Activated T-helper 2 cell treated with anti-CD3 and anti-CD28 coated beads, Interferon-gamma antibody, Interleukin-2, Interleukin-4, amounts not matched to agents 10 μg/mL and 5 μg/mL and 100 μg/mL, durations not matched to agents 14 hours and 24 hours and 36 hours (primary cell): ENCODE data around the gene CLPTM1L. TPM values are rescaled to one million over a fixed set of nuclear protein-coding genes. Genes with fewer than 3 reads are reported as not detected.

Source experiments
- DNase-seq: peaks from one replicate; pipeline ENCODE4 v3.0.0; 2021; ENCODE audit warnings: low spot score
- H3K27ac Mint-ChIP-seq: one replicate; pipeline ENCODE4 v1.8.0; 2021; ENCODE audit warnings: mixed read lengths
- H3K27me3 Mint-ChIP-seq: one replicate; pipeline ENCODE4 v1.8.0; 2021; ENCODE audit warnings: low read depth, mixed read lengths
- H3K36me3 Mint-ChIP-seq: one replicate; pipeline ENCODE4 v1.8.0; 2021; ENCODE audit warnings: low read depth, mixed read lengths
- H3K4me1 Mint-ChIP-seq: one replicate; pipeline ENCODE4 v1.8.0; 2021; ENCODE audit warnings: low read depth, mixed read lengths
- H3K4me3 Mint-ChIP-seq: one replicate; pipeline ENCODE4 v1.8.0; 2021; ENCODE audit warnings: low read depth, mild to moderate bottlenecking, moderate library complexity, mixed read lengths
- H3K9me3 Mint-ChIP-seq: one replicate; pipeline ENCODE4 v1.8.0; 2021; ENCODE audit warnings: mixed read lengths
- intact Hi-C: fragments of 100-400 bp; cut with micrococcal nuclease; formaldehyde crosslinking; loops from one replicate; pipeline ENCODE4 v1.15.1; 2023
- total RNA-seq: library from RNA; stranded (reverse); gene quantifications from 2 replicates; pipeline ENCODE4 v1.2.3, GENCODE V29; 2022

CLPTM1L gene
- total RNA-seq, 1 donor from 2014 or later, result 102 TPM

GRCh38 chr5:1385395-1386273 is 40.7 kb upstream of the CLPTM1L start:
- intact Hi-C loops, result loop anchor here (2.0 to 5.0 kb wide), 2 partner anchors 41 to 417 kb away; partner anchors contain the start of genes CLPTM1L and NDUFS6
- Mint-ChIP-seq H3K4me3 (peak overlapping the region; percentile 95), H3K27ac (peak overlapping the region; percentile 98), H3K9me3 (no peaks in the 10 kb centered on the region), H3K36me3 (no peaks in the 10 kb centered on the region), H3K27me3 (peaks cover 25% of the 10 kb centered on the region), H3K4me1 (peaks cover 16% of the 10 kb centered on the region)
- DNase-seq, result peak; percentile 83

GRCh38 chr5:1384521-1384920 is 39.6 kb upstream of the CLPTM1L start:
- Mint-ChIP-seq H3K9me3 (no peaks in the 10 kb centered on the region), H3K27ac (no peak overlapping the region), H3K4me3 (no peak overlapping the region), H3K36me3 (no peaks in the 10 kb centered on the region), H3K27me3 (peaks cover 20% of the 10 kb centered on the region), H3K4me1 (peaks cover 16% of the 10 kb centered on the region)
- intact Hi-C loops, result no loop called here
- DNase-seq, result no peak

- no peak overlapping the region for H3K27ac Mint-ChIP-seq
- no peaks in the 10 kb centered on the region for H3K36me3 Mint-ChIP-seq
- H3K4me3 Mint-ChIP-seq, result no peak overlapping the region
- intact Hi-C loops, result no loop called here
- H3K27me3 Mint-ChIP-seq, result peaks cover 17% of the 10 kb centered on the region
- H3K9me3 Mint-ChIP-seq, result no peaks in the 10 kb centered on the region
- DNase-seq, result no peak
- peaks cover 16% of the 10 kb centered on the region for H3K4me1 Mint-ChIP-seq
Observed at GRCh38 chr5:1383886-1384401, 39.0 kb upstream of the CLPTM1L start.

GRCh38 chr5:1383344-1383743 is 38.4 kb upstream of the CLPTM1L start:
- Mint-ChIP-seq H3K36me3 (no peaks in the 10 kb centered on the region), H3K9me3 (no peaks in the 10 kb centered on the region), H3K27ac (no peak overlapping the region), H3K4me1 (peaks cover 16% of the 10 kb centered on the region), H3K27me3 (peaks cover 12% of the 10 kb centered on the region), H3K4me3 (no peak overlapping the region)
- no peak for DNase-seq
- intact Hi-C loops, result no loop called here

- no peak overlapping the region for H3K27ac Mint-ChIP-seq
- no peak overlapping the region for H3K4me3 Mint-ChIP-seq
- no peaks in the 10 kb centered on the region for H3K36me3 Mint-ChIP-seq
- no peak for DNase-seq
- no peaks in the 10 kb centered on the region for H3K9me3 Mint-ChIP-seq
- peaks cover 16% of the 10 kb centered on the region for H3K4me1 Mint-ChIP-seq
- H3K27me3 Mint-ChIP-seq, result peaks cover 7% of the 10 kb centered on the region
- intact Hi-C loops, result no loop called here
Observed at GRCh38 chr5:1382248-1382700, 37.4 kb upstream of the CLPTM1L start.

GRCh38 chr5:1381370-1382247 is 36.7 kb upstream of the CLPTM1L start:
- H3K9me3 Mint-ChIP-seq, result no peaks in the 10 kb centered on the region
- H3K4me1 Mint-ChIP-seq, result peaks cover 10% of the 10 kb centered on the region
- no peak for DNase-seq
- intact Hi-C loops, result loop anchor here (2.0 kb wide), 1 partner anchor 263 kb away; no protein-coding TSS in a partner anchor
- no peak overlapping the region for H3K27ac Mint-ChIP-seq
- no peaks in the 10 kb centered on the region for H3K36me3 Mint-ChIP-seq
- no peak overlapping the region for H3K4me3 Mint-ChIP-seq
- H3K27me3 Mint-ChIP-seq, result peaks cover under 1% of the 10 kb centered on the region

GRCh38 chr5:1380910-1381309 is 36.0 kb upstream of the CLPTM1L start:
- H3K4me3 Mint-ChIP-seq, result no peak overlapping the region
- H3K9me3 Mint-ChIP-seq, result no peaks in the 10 kb centered on the region
- intact Hi-C loops, result loop anchor here (2.0 kb wide), 1 partner anchor 264 kb away; no protein-coding TSS in a partner anchor
- H3K27ac Mint-ChIP-seq, result no peak overlapping the region
- no peaks in the 10 kb centered on the region for H3K36me3 Mint-ChIP-seq
- DNase-seq, result no peak
- H3K27me3 Mint-ChIP-seq, result no peaks in the 10 kb centered on the region
- peaks cover 9% of the 10 kb centered on the region for H3K4me1 Mint-ChIP-seq

- Mint-ChIP-seq H3K4me1 (peaks cover 5% of the 10 kb centered on the region), H3K4me3 (peak overlapping the region; percentile 68), H3K36me3 (no peaks in the 10 kb centered on the region), H3K27ac (peak overlapping the region; percentile 65), H3K27me3 (no peaks in the 10 kb centered on the region), H3K9me3 (no peaks in the 10 kb centered on the region)
- peak; percentile 53 for DNase-seq
- intact Hi-C loops, result loop anchor here (2.0 kb wide), 1 partner anchor 265 kb away; no protein-coding TSS in a partner anchor
Observed at GRCh38 chr5:1380011-1380817, 35.3 kb upstream of the CLPTM1L start.

- intact Hi-C loops, result no loop called here
- Mint-ChIP-seq H3K4me3 (no peak overlapping the region), H3K27ac (no peak overlapping the region), H3K4me1 (peaks cover 4% of the 10 kb centered on the region), H3K27me3 (peaks cover 2% of the 10 kb centered on the region), H3K9me3 (no peaks in the 10 kb centered on the region), H3K36me3 (no peaks in the 10 kb centered on the region)
- DNase-seq, result no peak
Observed at GRCh38 chr5:1378866-1379659, 34.2 kb upstream of the CLPTM1L start.

- Mint-ChIP-seq H3K4me1 (peaks cover 4% of the 10 kb centered on the region), H3K36me3 (no peaks in the 10 kb centered on the region), H3K9me3 (no peaks in the 10 kb centered on the region), H3K4me3 (no peak overlapping the region), H3K27me3 (peaks cover 4% of the 10 kb centered on the region), H3K27ac (no peak overlapping the region)
- DNase-seq, result no peak
- intact Hi-C loops, result no loop called here
Observed at GRCh38 chr5:1378096-1378495, 33.2 kb upstream of the CLPTM1L start.

- intact Hi-C loops, result no loop called here
- no peak for DNase-seq
- Mint-ChIP-seq H3K9me3 (no peaks in the 10 kb centered on the region), H3K4me1 (peaks cover 4% of the 10 kb centered on the region), H3K4me3 (no peak overlapping the region), H3K27me3 (peaks cover 10% of the 10 kb centered on the region), H3K36me3 (no peaks in the 10 kb centered on the region), H3K27ac (no peak overlapping the region)
Observed at GRCh38 chr5:1376981-1377380, 32.1 kb upstream of the CLPTM1L start.
